Hematopoietic multipotent progenitor cell treated with erythropoietin and hydrocortisone succinate and interleukin-3 and kit ligand, for 15 days (in vitro differentiated cells): ENCODE results near the gene PUM1.
"Not testable (repeated sequence)": the region's sequence is repeated elsewhere in the genome, so short reads cannot be mapped to it uniquely, and the experiment has no call there.

Experiments used
- DNase-seq: peaks from one replicate; pipeline ENCODE4 v3.0.0-alpha.2; 2015; ENCODE audit warnings: low spot score

The PUM1 gene, protein sequence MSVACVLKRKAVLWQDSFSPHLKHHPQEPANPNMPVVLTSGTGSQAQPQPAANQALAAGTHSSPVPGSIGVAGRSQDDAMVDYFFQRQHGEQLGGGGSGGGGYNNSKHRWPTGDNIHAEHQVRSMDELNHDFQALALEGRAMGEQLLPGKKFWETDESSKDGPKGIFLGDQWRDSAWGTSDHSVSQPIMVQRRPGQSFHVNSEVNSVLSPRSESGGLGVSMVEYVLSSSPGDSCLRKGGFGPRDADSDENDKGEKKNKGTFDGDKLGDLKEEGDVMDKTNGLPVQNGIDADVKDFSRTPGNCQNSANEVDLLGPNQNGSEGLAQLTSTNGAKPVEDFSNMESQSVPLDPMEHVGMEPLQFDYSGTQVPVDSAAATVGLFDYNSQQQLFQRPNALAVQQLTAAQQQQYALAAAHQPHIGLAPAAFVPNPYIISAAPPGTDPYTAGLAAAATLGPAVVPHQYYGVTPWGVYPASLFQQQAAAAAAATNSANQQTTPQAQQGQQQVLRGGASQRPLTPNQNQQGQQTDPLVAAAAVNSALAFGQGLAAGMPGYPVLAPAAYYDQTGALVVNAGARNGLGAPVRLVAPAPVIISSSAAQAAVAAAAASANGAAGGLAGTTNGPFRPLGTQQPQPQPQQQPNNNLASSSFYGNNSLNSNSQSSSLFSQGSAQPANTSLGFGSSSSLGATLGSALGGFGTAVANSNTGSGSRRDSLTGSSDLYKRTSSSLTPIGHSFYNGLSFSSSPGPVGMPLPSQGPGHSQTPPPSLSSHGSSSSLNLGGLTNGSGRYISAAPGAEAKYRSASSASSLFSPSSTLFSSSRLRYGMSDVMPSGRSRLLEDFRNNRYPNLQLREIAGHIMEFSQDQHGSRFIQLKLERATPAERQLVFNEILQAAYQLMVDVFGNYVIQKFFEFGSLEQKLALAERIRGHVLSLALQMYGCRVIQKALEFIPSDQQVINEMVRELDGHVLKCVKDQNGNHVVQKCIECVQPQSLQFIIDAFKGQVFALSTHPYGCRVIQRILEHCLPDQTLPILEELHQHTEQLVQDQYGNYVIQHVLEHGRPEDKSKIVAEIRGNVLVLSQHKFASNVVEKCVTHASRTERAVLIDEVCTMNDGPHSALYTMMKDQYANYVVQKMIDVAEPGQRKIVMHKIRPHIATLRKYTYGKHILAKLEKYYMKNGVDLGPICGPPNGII

DNA sequence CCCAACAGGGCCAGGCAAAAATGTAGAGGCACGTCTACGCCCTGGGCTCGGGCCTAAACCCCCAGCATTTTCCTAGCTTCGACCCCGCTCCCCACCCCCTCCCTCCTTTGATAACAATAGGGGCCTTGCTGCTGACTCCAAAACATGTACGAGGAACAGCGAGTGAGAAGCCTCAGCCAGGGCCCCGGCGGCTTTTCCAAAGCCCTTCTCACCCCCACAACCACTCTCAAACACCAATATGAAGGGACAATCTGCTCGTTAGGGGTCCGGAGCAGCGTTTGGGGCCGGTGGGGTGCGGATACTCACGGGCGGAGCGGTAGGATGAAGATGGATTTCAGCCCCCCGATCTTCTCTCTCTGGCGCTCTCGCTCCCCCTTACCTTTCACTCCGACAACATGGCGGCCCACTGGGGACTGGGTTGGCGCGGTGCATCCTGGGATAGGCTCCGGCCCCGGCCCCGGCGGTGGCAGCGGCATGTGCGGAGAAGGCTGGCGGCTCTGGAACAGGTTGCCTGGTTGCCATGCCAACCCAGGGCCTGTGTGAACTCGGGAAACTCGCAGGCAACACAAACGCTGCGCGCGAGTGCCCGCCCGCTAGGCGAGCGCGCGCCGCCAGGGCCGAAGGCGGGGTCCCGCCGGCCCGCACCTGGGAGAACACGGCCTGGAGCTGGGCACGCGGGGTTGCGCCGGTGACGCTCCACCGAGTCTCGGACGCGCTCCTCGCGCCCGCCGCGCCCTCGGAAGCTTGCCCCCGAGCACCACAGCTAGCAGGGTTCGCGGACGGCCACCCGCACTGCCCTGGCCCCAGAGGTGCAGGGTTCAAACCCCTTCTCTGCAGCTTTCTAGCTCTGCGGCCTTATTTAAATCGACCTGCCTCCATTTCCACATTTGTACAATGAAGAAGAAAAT, at the start of gene PUM1:
PUM1 (minus strand) TSS at position 408 of the 908 bp plus-strand sequence. CDS start 6,151 bp downstream, outside the sequence.
- DNase-seq = peak; percentile 97

GRCh38 chr1:31112266-31112935, 46.9 kb upstream of the PUM1 start:
- no peak for DNase-seq

GRCh38 chr1:31111290-31111951, 45.9 kb upstream of the PUM1 start:
- no peak for DNase-seq

DNA sequence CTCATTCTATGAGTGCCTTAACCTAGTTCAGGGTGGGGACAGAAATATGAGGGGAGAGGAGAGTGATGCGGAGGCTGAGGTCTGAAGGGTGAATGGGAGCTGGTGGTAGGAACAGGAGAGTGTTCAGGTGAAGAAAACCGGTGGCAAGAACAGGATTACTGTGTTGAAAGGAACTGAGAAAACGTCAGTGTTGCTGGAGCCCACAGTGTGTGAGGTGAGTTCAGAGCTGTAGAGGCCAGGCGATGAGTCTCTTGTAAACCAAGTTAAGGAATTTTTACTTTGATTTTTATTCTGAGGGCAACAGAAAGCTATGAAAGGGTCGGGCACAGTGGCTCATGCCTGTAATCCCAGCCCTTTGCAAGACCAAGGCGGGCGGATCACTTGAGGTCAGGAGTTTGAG, 45.3 kb upstream of the PUM1 start:
- DNase-seq = no peak

DNA sequence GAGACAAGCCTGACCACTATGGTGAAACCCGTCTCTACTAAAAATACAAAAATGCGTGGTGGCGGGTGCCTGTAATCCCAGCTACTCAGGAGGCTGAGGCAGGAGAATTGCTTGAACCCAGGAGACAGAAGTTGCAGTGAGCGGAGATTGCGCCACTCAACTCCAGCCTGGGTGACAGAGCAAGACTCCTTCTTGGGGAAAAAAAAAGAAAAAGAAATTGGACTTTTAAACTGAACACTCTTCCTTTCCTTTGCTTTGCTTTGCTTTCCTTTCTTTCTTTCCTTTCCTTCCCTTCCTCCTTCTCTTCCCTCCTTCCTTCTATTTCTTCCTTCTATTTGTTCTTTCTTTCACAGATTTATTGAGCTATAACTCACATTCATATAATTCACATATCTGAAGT, 43.3 kb upstream of the PUM1 start:
- DNase-seq = no peak

GRCh38 chr1:31105646-31106045, 40.1 kb upstream of the PUM1 start:
- no peak for DNase-seq

GRCh38 chr1:31102501-31102950, 37.0 kb upstream of the PUM1 start:
- DNase-seq = no peak

DNA sequence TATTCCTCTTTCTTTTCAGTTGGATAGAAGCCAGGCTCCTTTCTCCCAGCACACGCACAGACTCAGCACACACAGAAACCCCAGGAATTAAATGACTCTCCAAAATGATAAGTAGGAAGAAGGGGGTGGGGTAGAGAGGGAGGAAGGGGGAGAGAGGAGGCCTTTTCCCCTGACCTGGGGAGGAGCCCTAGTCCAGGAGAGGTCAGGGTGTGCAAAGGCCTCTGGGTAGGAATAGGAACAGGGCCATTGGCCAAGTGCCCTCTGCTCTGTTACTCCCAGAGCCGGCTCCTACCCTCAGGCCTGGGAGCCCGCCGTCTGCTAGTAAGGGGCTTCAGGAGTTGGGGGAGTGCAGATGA, 35.6 kb upstream of the PUM1 start:
- DNase-seq = no peak

- DNase-seq = no peak
Observed at GRCh38 chr1:31099293-31100032, 33.9 kb upstream of the PUM1 start.

GRCh38 chr1:31095985-31096384, 30.5 kb upstream of the PUM1 start:
- no peak for DNase-seq

- no peak for DNase-seq
Observed at GRCh38 chr1:31095298-31095981, 29.9 kb upstream of the PUM1 start.

- DNase-seq = not testable (repeated sequence)
Observed at GRCh38 chr1:31088081-31088480, 22.6 kb upstream of the PUM1 start.

GRCh38 chr1:31084782-31085569, 19.5 kb upstream of the PUM1 start:
- no peak for DNase-seq

DNA sequence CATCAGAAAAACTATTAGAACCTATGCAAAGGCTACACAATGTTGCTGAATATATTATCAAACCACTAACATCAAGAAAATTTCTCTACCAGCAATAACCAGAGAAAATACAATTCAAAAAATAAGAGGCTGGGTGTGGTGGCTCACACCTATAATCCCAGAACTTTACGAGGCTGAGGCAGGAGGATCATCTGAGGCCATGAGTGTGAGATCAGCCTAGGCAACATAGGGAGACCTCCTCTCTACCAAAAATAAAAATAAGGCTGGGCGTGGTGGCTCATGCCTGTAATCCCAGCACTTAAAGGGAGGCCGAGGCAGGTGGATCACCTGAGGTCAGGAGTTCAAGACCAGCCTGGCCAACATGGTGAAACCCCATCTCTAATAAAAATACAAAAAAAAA, 16.9 kb upstream of the PUM1 start:
- no peak for DNase-seq

- DNase-seq = no peak
Observed at GRCh38 chr1:31073044-31073443, 7.5 kb upstream of the PUM1 start.

DNA sequence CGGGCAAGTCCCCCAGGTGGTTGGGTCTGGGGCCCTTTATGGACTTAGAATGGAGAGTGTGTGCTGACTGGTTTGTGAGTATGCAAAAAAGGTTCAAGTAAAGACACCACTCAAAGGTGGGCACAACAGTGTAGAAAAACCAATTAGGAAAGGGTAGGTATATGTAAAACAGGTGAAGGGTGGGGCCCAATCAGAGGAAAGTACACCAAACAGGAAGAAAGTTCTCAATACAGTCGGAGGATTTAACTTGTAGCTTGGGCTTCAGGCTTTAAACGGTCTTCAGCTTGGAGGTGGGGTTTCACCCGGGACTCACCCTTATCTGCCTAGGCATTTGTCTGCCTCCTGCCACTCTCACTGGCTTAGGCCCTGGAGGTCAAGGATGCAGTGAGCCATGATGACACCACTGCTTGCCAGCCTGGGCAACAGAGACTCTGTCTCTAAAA, 6.8 kb upstream of the PUM1 start:
- DNase-seq = peak; percentile 41

DNA sequence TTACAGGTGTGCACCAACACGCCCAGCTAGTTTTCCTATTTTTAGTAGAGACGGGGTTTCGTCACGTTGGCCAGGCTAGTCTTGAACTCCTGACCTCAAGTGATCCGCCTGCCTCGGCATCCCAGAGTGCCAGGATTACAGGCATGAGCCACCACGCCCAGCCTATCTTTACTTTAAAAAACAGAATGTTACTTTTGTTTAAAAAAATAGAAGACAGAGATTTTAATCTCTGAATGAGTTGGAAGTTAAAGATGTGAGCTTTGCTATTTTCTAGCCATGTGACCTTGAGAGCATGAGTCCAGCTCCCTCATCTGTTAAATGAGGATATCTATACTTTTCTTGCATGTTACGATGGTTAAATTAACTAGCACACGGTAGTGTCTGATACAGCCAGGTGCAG, 3.9 kb upstream of the PUM1 start:
- DNase-seq = no peak

GRCh38 chr1:31064718-31065309, 703 bp downstream of the PUM1 start:
- DNase-seq = peak; percentile 46
